AG09319 (cell line): ENCODE data around the gene VMO1.

Source experiments
- DNase-seq: peaks from one replicate; pipeline ENCODE4 v3.0.0-alpha.2; 2010; ENCODE audit warnings: low read depth; ENCODE audit errors: extremely low read depth
- TF ChIP-seq, protein P1 (sequence below): IDR thresholded peaks from 2 replicates; pipeline ENCODE4 v1.5.1; 2011; ENCODE audit warnings: low read depth, mild to moderate bottlenecking, inconsistent platforms, low read length, moderate library complexity

Gene VMO1

DNA sequence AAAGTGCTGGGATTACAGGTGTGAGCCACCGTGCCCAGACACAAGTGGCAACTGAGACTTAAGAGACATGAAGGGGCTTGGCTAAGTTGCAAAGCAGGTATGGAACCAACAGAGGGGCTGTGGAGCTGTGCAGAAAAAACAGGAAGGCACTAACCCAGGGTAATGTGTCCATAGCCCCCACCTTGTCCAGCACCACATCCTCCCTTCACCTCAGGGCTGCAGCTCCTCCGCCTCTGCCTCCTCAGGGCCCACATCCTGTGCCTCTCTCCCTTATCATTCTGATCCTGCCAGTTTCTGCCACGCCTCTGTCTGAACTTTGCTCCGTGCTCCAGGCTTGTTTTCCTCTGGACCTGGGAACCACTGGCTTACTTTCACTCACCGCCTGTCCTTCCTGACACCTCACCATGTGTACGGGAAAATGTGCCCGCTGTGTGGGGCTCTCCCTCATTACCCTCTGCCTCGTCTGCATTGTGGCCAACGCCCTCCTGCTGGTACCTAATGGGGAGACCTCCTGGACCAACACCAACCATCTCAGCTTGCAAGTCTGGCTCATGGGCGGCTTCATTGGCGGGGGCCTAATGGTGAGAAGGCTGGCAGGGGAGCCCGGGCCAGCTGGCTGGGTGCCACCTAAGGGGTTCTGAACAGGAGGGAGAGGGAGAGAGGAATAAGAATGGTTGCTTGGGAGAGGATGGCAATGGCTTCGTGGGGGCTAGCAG lies 14.5 kb downstream of the VMO1 start, which contains the start of gene TM4SF5:
TM4SF5 (plus strand) TSS at position 368 of the 716 bp plus-strand sequence; CDS start at position 405, 37 bp downstream.
- no peak for DNase-seq

DNA sequence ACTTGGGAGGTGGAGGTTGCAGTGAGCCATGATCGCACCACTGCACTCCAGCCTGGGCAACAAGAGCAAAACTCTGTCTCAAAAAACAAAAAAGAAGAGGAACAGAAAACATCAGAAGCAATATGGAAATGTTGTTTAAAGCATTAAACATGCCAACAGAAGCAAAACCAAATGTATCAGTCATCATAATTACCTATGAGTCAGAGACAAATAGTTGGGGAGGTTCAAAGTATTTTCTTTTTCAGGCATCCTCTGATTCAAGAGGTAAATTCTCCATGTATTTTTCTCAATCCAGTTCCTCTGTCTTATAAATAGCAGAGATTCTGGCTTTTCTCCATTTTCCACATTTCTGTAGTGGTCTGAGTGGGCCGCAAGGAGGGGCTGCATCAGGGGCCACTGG lies 16.5 kb downstream of the VMO1 start:
- no peak for DNase-seq
- TF ChIP-seq, protein P1, sequence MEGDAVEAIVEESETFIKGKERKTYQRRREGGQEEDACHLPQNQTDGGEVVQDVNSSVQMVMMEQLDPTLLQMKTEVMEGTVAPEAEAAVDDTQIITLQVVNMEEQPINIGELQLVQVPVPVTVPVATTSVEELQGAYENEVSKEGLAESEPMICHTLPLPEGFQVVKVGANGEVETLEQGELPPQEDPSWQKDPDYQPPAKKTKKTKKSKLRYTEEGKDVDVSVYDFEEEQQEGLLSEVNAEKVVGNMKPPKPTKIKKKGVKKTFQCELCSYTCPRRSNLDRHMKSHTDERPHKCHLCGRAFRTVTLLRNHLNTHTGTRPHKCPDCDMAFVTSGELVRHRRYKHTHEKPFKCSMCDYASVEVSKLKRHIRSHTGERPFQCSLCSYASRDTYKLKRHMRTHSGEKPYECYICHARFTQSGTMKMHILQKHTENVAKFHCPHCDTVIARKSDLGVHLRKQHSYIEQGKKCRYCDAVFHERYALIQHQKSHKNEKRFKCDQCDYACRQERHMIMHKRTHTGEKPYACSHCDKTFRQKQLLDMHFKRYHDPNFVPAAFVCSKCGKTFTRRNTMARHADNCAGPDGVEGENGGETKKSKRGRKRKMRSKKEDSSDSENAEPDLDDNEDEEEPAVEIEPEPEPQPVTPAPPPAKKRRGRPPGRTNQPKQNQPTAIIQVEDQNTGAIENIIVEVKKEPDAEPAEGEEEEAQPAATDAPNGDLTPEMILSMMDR: no peak

More for the DNA sequence above, 14.5 kb downstream of the VMO1 start, which contains the start of gene TM4SF5:
- TF ChIP-seq, protein P1: no peak

DNA sequence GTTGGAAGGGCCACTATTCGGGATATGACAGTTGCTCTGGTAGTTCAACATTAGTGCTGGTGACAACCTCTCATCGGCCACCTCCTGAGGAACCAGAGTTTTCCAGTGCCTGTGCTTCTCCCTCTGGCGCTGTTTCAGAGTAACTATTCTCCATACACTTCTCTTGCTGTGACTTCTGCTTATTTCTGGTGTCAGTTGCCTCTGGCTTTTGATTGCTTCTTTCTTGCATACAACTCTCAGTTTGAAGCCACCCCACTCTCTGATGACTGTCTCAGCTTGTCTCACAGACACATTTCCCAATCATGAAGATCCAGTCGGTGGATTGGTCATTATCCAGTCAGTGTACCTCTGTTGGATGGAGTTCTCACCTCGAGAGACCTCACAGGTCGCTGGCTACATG lies 17.9 kb downstream of the VMO1 start:
- DNase-seq: no peak
- TF ChIP-seq, protein P1: no peak

DNA sequence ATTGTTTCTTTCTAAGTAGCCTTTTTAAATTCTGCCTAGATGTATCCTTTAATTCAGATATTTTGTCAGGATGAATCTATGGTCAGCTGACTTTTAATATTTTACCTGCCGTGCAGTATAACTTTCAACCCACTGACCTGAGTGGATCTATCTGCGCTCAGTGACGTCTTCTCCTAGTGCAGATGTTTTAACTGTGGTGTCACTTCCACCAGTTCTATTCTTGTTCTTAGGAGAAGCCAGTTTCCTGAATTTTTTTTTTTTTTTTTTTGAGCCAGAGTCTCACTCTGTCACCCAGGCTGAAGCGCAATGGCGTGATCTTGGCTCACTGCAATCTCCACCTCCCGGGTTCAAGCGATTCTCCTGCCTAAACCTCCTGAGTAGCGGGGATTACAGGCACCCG lies 19.4 kb downstream of the VMO1 start:
- TF ChIP-seq, protein P1: no peak
- DNase-seq: no peak

DNA sequence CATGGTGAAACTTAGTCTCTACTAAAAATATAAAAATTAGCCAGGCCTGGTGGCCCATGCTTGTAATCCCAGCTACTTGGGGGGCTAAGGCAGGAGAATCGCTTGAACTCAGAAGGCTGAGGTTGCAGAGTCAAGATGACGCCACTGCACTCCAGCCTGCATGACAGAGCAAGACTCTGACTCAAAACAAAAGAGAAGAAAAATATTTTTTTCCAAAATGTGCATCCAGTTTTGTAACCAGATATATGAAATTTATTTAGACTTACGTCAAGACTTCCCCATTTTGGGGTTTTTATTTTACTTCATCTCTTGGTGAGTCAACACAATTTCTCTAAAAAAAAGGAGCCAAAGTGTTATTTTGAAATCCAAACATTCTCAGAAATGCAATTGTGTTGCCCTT lies 20.0 kb downstream of the VMO1 start:
- TF ChIP-seq, protein P1: no peak
- DNase-seq: no peak

DNA sequence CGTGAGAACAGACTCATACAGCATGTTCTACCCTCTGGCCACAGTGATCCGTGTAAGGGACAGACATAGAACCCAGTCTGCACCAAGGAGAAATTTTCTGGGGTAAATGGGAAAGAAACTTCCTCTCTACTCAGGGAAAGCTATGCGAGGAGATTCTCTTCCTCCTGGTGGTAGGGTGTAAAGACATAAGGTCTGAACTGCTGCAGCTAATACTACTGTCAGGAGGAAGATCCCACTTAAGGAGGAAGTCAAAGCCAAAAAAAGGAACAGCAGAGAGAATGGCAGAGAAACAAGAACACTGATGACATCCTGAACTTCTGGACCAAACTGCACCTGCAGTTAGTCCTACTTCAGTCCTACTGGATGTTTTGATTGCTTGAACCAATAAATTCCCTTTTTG lies 21.6 kb downstream of the VMO1 start:
- no peak for DNase-seq

DNA sequence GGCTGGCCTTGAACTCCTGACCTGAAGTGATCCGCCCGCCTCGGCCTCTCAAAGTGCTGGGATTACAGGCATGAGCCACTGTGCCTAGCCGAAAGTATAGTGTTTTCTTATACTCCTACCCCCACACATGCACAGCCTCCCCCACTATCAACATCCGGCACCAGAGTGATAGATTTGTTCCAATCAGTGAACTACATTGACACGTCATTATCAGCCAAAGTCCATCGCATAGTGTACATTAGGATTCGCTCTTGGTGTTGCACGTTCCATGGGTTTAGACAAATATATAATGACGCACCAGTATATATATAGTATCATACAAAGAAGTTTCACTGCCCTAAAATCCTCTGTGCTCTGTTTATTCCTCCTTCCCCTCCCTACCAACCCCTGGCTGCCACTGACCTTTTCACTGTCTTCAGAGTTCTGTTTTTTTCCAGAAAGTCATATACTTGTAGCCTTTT lies 26.4 kb downstream of the VMO1 start:
- TF ChIP-seq, protein P1: no peak
- no peak for DNase-seq

More for the DNA sequence above, 21.6 kb downstream of the VMO1 start:
- TF ChIP-seq, protein P1: no peak
